Activated CD8-positive, alpha-beta T cell treated with anti-CD3 and anti-CD28 coated beads for 36 hours (primary cell): ENCODE measurements around the gene LRMDA. TPM values are rescaled to one million over a fixed set of nuclear protein-coding genes. Genes with fewer than 3 reads are reported as not detected.

Experiments used
- ATAC-seq: fragments of 200-7000 bp; cut with Tn5 transposase; one replicate; pipeline ENCODE4 v1.10.0; 2021; ENCODE audit warnings: mild to moderate bottlenecking, moderate library complexity
- CTCF ChIA-PET: fragments of 350-600 bp; sonication (Branson Sonifier 250); formaldehyde crosslinking; loops from one replicate; lab custom pipeline; 2021; ENCODE audit warnings: antibody characterized with exemption; lab: Charles Lee
- POLR2A ChIA-PET: fragments of 350-600 bp; sonication (Branson Sonifier 250); formaldehyde crosslinking; loops from one replicate; lab custom pipeline; 2021; ENCODE audit warnings: antibody characterized with exemption; lab: Charles Lee
- DNase-seq: peaks from one replicate; pipeline ENCODE4 v3.0.0-alpha.2; 2020
- H3K27ac Mint-ChIP-seq: one replicate; pipeline ENCODE4 v1.8.0; 2021; ENCODE audit warnings: mild to moderate bottlenecking, mixed read lengths
- H3K27me3 Mint-ChIP-seq: one replicate; pipeline ENCODE4 v1.8.0; 2021; ENCODE audit warnings: mixed read lengths
- H3K36me3 Mint-ChIP-seq: one replicate; pipeline ENCODE4 v1.8.0; 2021; ENCODE audit warnings: low read depth, mixed read lengths
- H3K4me1 Mint-ChIP-seq: one replicate; pipeline ENCODE4 v1.8.0; 2021; ENCODE audit warnings: low read depth, mixed read lengths
- H3K4me3 Mint-ChIP-seq: one replicate; pipeline ENCODE4 v1.8.0; 2021; ENCODE audit warnings: mild to moderate bottlenecking, moderate library complexity, mixed read lengths
- H3K9me3 Mint-ChIP-seq: one replicate; pipeline ENCODE4 v1.8.0; 2021; ENCODE audit warnings: mixed read lengths
- intact Hi-C: fragments of 100-400 bp; cut with micrococcal nuclease; formaldehyde crosslinking; loops from one replicate; pipeline ENCODE4 v1.10.0; 2022
- total RNA-seq, 2 experiments: library from RNA; stranded (reverse); gene quantifications; one replicate each; pipeline ENCODE4 v1.2.3, GENCODE V29; 2021
- TF ChIP-seq, protein P1 (sequence below): fragments of 200-600 bp; IDR thresholded peaks from one replicate; pipeline ENCODE4 v1.8.0; 2022; ENCODE audit warnings: antibody characterized with exemption, mild to moderate bottlenecking

LRMDA gene
- total RNA-seq, 2 experiments from 2014 or later = not detected

- H3K27ac Mint-ChIP-seq = no peak overlapping the region
- CTCF ChIA-PET = no interaction called here
- H3K9me3 Mint-ChIP-seq = no peaks in the 10 kb centered on the region
- DNase-seq = no peak
- TF ChIP-seq, protein P1, sequence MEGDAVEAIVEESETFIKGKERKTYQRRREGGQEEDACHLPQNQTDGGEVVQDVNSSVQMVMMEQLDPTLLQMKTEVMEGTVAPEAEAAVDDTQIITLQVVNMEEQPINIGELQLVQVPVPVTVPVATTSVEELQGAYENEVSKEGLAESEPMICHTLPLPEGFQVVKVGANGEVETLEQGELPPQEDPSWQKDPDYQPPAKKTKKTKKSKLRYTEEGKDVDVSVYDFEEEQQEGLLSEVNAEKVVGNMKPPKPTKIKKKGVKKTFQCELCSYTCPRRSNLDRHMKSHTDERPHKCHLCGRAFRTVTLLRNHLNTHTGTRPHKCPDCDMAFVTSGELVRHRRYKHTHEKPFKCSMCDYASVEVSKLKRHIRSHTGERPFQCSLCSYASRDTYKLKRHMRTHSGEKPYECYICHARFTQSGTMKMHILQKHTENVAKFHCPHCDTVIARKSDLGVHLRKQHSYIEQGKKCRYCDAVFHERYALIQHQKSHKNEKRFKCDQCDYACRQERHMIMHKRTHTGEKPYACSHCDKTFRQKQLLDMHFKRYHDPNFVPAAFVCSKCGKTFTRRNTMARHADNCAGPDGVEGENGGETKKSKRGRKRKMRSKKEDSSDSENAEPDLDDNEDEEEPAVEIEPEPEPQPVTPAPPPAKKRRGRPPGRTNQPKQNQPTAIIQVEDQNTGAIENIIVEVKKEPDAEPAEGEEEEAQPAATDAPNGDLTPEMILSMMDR = no peak
- no peaks in the 10 kb centered on the region for H3K4me1 Mint-ChIP-seq
- intact Hi-C loops = no loop called here
- POLR2A ChIA-PET = no interaction called here
- peaks cover 7% of the 10 kb centered on the region for H3K27me3 Mint-ChIP-seq
- ATAC-seq = no peak
- H3K36me3 Mint-ChIP-seq = no peaks in the 10 kb centered on the region
- H3K4me3 Mint-ChIP-seq = no peak overlapping the region
Observed at GRCh38 chr10:75525646-75526045, 94.2 kb downstream of the LRMDA start.

DNA sequence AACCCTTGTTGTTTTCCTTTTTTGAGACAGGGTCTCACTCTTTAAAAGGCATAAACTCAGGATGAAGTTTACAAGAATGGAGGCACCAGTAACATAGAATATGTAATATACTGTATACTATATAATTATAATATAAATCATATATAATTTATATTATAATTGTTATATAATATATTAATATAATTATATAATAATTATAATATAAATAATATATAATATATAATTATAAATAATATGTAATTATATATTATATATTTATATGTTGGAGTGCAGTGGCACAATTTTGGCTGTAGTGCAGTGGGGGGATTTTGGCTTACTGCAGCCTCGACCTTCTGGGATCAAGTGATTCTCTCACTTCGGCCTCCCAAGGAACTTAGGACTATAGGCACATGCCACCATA lies 96.1 kb downstream of the LRMDA start:
- Mint-ChIP-seq H3K4me1 (no peaks in the 10 kb centered on the region), H3K9me3 (no peaks in the 10 kb centered on the region), H3K4me3 (no peak overlapping the region), H3K27me3 (peaks cover 1% of the 10 kb centered on the region), H3K36me3 (no peaks in the 10 kb centered on the region), H3K27ac (no peak overlapping the region)
- ATAC-seq (no peak), DNase-seq (no peak)
- TF ChIP-seq, protein P1 = no peak
- CTCF ChIA-PET = no interaction called here
- intact Hi-C loops = no loop called here
- POLR2A ChIA-PET = no interaction called here

DNA sequence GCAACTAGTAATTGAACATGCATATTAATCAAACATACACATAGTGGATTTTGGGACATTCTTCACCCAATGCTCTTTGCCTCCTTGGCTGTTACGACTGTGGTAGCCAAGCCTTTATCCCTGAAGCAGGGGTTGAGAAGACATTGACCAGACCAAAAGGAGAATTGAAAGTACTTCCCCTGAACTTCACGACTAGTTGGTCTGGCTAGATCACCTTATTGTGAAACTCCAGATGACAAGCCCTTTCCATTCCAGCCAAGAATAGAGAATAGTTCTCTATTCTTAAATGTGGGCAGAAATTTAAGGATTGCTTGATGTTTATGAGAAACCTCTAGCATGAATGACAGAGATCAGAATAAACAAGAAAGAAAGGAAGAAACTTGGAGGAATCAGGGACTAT lies 97.0 kb downstream of the LRMDA start:
- POLR2A ChIA-PET = no interaction called here
- Mint-ChIP-seq H3K36me3 (no peaks in the 10 kb centered on the region), H3K4me3 (no peak overlapping the region), H3K27me3 (peaks cover 1% of the 10 kb centered on the region), H3K4me1 (no peaks in the 10 kb centered on the region), H3K9me3 (no peaks in the 10 kb centered on the region), H3K27ac (no peak overlapping the region)
- intact Hi-C loops = no loop called here
- no peak for ATAC-seq
- DNase-seq = no peak
- CTCF ChIA-PET = no interaction called here
- TF ChIP-seq, protein P1 = no peak

DNA sequence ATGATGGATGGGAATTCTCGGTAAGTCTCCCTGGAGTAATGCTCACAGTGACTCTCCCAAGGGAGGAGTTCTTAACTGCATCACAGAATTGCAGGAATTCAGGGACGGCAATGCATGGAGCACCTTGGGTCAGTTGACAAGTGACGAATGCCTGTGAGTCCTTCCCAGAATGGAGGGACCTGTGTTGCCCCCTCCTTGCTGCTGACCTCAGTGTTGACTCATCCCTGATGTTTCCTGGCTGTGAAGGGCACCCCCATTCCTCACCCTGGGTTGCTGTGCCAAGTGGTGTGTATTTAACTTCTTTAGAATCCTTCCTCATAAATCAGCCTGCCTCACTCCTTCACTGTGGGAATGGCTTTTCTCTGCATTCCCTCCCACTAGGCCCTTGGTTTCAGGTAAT lies 98.9 kb downstream of the LRMDA start:
- DNase-seq (no peak), ATAC-seq (no peak)
- no peak overlapping the region for H3K27ac Mint-ChIP-seq
- intact Hi-C loops = no loop called here
- H3K9me3 Mint-ChIP-seq = no peaks in the 10 kb centered on the region
- no peaks in the 10 kb centered on the region for H3K4me1 Mint-ChIP-seq
- TF ChIP-seq, protein P1 = no peak
- no peak overlapping the region for H3K4me3 Mint-ChIP-seq
- ChIA-PET POLR2A (no interaction called here), CTCF (no interaction called here)
- peaks cover 1% of the 10 kb centered on the region for H3K27me3 Mint-ChIP-seq
- H3K36me3 Mint-ChIP-seq = no peaks in the 10 kb centered on the region

- POLR2A ChIA-PET = no interaction called here
- no peaks in the 10 kb centered on the region for H3K9me3 Mint-ChIP-seq
- intact Hi-C loops = no loop called here
- DNase-seq = no peak
- no peak overlapping the region for H3K27ac Mint-ChIP-seq
- no peak for ATAC-seq
- TF ChIP-seq, protein P1 = no peak
- H3K36me3 Mint-ChIP-seq = no peaks in the 10 kb centered on the region
- H3K27me3 Mint-ChIP-seq = peaks cover 1% of the 10 kb centered on the region
- H3K4me3 Mint-ChIP-seq = no peak overlapping the region
- CTCF ChIA-PET = no interaction called here
- H3K4me1 Mint-ChIP-seq = no peaks in the 10 kb centered on the region
Observed at GRCh38 chr10:75531571-75532031, 100.2 kb downstream of the LRMDA start.
